CD4-positive, alpha-beta memory T cell (primary cell): Measurements from ENCODE around the gene HSPBAP1. TPM values are rescaled to one million over a fixed set of nuclear protein-coding genes. Genes with fewer than 3 reads are reported as not detected.

ENCODE experiments used
- CTCF ChIA-PET: fragments of 350-600 bp; sonication (Branson Sonifier 250); formaldehyde crosslinking; loops from one replicate; lab custom pipeline; 2021; ENCODE audit warnings: inconsistent platforms; ENCODE audit not compliant: partially characterized antibody; lab: Charles Lee
- POLR2A ChIA-PET: fragments of 350-600 bp; sonication (Branson Sonifier 250); formaldehyde crosslinking; loops from one replicate; lab custom pipeline; 2021; ENCODE audit not compliant: partially characterized antibody; lab: Charles Lee
- DNase-seq, 5 donors: peaks; one replicate each; pipeline versions ENCODE4 v3.0.0 to v3.0.0-alpha.2; 2020 to 2022; ENCODE audit warnings: mixed read lengths in 1 of 5
- H3K27ac ChIP-seq: one replicate; pipeline ENCODE4 v1.7.0; 2013; ENCODE audit warnings: low read depth, low read length
- H3K27me3 ChIP-seq: 2 replicates; pipeline ENCODE4 v1.7.0; 2013; ENCODE audit warnings: mild to moderate bottlenecking, low read length, moderate library complexity; ENCODE audit not compliant: insufficient read depth
- H3K36me3 ChIP-seq: 2 replicates; pipeline ENCODE4 v1.7.0; 2013; ENCODE audit warnings: mild to moderate bottlenecking, low read length, moderate library complexity; ENCODE audit not compliant: insufficient read depth
- H3K4me1 ChIP-seq: 2 replicates; pipeline ENCODE4 v1.7.0; 2013; ENCODE audit warnings: mild to moderate bottlenecking, low read length, moderate library complexity; ENCODE audit not compliant: insufficient read depth
- H3K4me3 ChIP-seq, 2 donors: one replicate each; pipeline ENCODE4 v1.7.0; 2013; ENCODE audit warnings: low read length in 2 of 2, mild to moderate bottlenecking in 1 of 2
- H3K9me3 ChIP-seq, 2 donors: one replicate each; pipeline ENCODE4 v1.7.0; 2013; ENCODE audit warnings: low read length in 2 of 2, control low read depth in 1 of 2; ENCODE audit not compliant: control insufficient read depth in 1 of 2
- H3K27ac Mint-ChIP-seq, 7 donors: one replicate each; pipeline ENCODE4 v1.8.0; 2020 to 2021; ENCODE audit warnings: mixed read lengths in 7 of 7, mild to moderate bottlenecking in 6 of 7, inconsistent platforms in 3 of 7, moderate library complexity in 3 of 7
- H3K27me3 Mint-ChIP-seq, 2 donors: one replicate each; pipeline ENCODE4 v1.8.0; 2020 to 2021; ENCODE audit warnings: mixed read lengths in 2 of 2
- H3K36me3 Mint-ChIP-seq, 2 donors: one replicate each; pipeline ENCODE4 v1.8.0; 2020 to 2021; ENCODE audit warnings: mixed read lengths in 2 of 2, inconsistent platforms in 1 of 2, mild to moderate bottlenecking in 1 of 2
- H3K4me1 Mint-ChIP-seq, 4 donors: one replicate each; pipeline ENCODE4 v1.8.0; 2020 to 2021; ENCODE audit warnings: mixed read lengths in 4 of 4, mild to moderate bottlenecking in 1 of 4
- H3K4me3 Mint-ChIP-seq, 8 donors: one replicate each; pipeline ENCODE4 v1.8.0; 2020 to 2021; ENCODE audit warnings: mixed read lengths in 8 of 8, mild to moderate bottlenecking in 7 of 8, moderate library complexity in 6 of 8, inconsistent platforms in 3 of 8
- H3K9me3 Mint-ChIP-seq, 8 donors: one replicate each; pipeline ENCODE4 v1.8.0; 2020 to 2021; ENCODE audit warnings: mixed read lengths in 8 of 8, mild to moderate bottlenecking in 5 of 8, inconsistent platforms in 3 of 8, moderate library complexity in 1 of 8
- intact Hi-C: fragments of 100-400 bp; cut with micrococcal nuclease; formaldehyde crosslinking; loops from one replicate; pipeline ENCODE4 v1.15.1; 2023
- polyA plus RNA-seq, 2 donors: library from polyadenylated mRNA; unstranded; fragments of 300-500 nt; fragmentation: Illumina TruSeq; gene quantifications; one replicate each; pipeline ENCODE4 v1.2.3, GENCODE V29; 2021
- total RNA-seq, 2 experiments: library from RNA; stranded (reverse); gene quantifications; one replicate each; pipeline ENCODE4 v1.2.3, GENCODE V29; 2021

The HSPBAP1 gene
- total and polyA plus RNA-seq, 4 experiments from 2014 or later: 6.7 to 23.2 (median 17.4) TPM

DNA sequence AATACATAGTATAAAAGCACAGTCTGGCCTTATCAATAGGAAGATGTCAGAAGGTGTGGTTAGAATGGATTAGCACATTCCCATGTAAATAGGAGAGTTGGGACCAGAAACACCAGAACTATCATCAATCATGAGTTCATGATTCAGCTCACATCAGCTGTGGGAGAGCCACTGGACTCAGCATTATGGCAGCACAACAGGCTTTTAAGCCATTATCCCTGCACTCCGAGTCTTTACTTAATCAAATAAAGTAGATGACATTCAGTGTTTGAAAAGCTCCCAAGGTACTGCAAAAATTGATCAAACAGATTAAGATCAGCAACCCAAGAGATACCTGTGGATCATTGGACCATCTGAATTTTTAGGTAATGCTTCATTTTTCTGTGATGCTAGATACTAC lies 88.3 kb downstream of the HSPBAP1 start:
- Mint-ChIP-seq H3K4me3 (no peak overlapping the region), H3K27ac (no peak overlapping the region), H3K36me3 (peaks cover 59 to 82% of the 10 kb centered on the region in 2 donors), H3K4me1 (peaks cover 14 to 35% (median 25%) of the 10 kb centered on the region in 4 donors), H3K27me3 (no peaks in the 10 kb centered on the region), H3K9me3 (no peaks in the 10 kb centered on the region)
- Histone ChIP-seq H3K27ac (no peak overlapping the region), H3K36me3 (peaks cover 37% of the 10 kb centered on the region), H3K9me3 (no peaks in the 10 kb centered on the region), H3K27me3 (no peaks in the 10 kb centered on the region), H3K4me3 (no peak overlapping the region), H3K4me1 (peaks cover 6% of the 10 kb centered on the region)
- ChIA-PET CTCF (no interaction called here), POLR2A (interaction anchor here (1.0 to 1.1 kb wide), 2 partner anchors 135 to 141 kb away, joined by 3 to 4 read pairs; partner anchors contain the start of genes DTX3L and PARP9)
- DNase-seq: no peak
- intact Hi-C loops: no loop called here

DNA sequence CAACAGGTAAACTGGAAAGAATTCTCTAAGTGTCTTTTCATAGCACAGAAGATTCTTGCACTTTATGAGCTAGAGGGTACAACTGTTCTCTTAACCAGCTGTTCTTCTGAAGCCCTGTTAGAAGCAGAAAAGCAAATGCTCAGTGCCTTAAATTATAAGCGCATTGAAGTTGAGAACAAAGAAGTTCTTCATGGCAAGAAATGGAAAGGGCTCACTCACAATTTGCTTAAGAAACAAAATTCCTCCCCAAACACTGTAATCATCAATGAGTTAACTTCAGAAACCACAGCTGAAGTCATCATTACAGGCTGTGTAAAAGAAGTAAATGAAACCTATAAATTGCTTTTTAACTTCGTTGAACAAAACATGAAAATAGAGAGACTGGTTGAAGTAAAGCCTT lies 93.4 kb downstream of the HSPBAP1 start:
- Histone ChIP-seq H3K4me3 (no peak overlapping the region), H3K4me1 (no peaks in the 10 kb centered on the region), H3K27me3 (no peaks in the 10 kb centered on the region), H3K27ac (no peak overlapping the region), H3K36me3 (peaks cover 68% of the 10 kb centered on the region), H3K9me3 (no peaks in the 10 kb centered on the region)
- H3K27ac Mint-ChIP-seq: no peak overlapping the region
- CTCF ChIA-PET: interaction anchor here (0.5 kb wide), 1 partner anchor 1153 kb away, joined by 3 read pairs; no protein-coding TSS in a partner anchor
- H3K4me3 Mint-ChIP-seq: no peak overlapping the region
- no peaks in the 10 kb centered on the region for H3K27me3 Mint-ChIP-seq
- peaks cover 65 to 92% of the 10 kb centered on the region in 2 donors for H3K36me3 Mint-ChIP-seq
- H3K4me1 Mint-ChIP-seq: peaks cover 7 to 17% (median 15%) of the 10 kb centered on the region in 4 donors
- H3K9me3 Mint-ChIP-seq: no peaks in the 10 kb centered on the region
- DNase-seq: no peak
- POLR2A ChIA-PET: no interaction called here
- intact Hi-C loops: no loop called here

DNA sequence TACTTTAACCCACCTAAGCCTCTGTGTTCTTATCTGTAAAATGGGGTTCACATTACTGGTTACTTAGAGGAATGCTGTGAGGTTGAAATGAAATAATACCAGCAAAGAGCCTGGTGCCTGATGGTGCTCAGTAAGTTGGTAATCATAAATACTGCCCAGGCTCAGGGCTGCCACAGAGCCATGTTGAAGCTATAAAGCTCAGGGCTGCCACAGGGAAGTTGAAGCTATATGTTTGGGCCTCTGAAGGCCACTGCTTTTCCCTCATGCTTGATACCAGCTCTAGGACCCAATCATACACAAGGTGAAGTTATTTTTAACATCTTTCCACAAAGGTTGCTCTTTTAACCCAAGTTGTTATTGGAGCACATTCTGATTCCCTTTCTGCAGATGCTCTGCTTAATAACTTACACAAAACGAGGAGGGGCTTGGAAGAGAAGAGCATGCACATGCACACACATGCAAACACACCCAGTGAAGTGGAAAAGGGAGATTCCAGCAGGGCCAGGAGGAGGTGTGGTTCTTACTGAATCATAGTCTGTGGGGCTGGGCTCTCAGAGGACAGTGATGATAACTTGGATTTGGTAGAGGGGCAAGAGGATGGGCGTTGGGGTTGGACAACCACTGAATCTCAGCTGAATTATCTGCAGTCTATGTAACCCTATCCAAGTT lies 95.5 kb downstream of the HSPBAP1 start:
- intact Hi-C loops: no loop called here

DNA sequence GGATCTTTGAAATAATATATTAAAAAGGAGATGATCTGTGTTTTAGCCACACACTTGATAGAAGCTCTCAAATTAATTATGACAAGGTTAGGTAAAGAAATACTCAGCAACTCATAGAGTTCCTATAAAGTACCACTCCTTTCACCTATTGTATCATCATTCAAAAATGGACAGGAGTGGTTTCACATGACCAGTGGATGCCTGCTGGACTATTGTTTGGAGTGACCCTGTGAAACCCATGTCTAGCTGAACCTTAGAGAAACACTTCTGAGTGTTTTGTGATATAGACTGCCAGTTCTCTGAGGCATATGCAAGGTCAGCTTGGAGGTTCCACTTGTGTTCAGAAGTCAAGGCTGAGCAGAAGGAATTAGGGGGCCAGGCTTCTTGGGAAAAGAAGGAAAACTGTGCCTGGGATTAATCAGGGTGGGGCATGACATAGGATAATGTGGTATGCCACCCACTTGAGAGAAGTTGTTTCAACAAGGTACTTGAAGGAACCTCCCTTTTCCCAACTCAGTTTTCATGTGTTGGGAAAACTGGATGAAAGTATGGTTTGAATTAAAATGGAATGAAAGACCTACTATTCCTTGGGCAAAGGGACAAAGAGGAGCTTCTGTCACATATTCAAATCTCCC lies 97.6 kb downstream of the HSPBAP1 start:
- intact Hi-C loops: no loop called here
- Mint-ChIP-seq H3K27me3 (no peaks in the 10 kb centered on the region), H3K4me1 (peaks cover 8 to 14% (median 9%) of the 10 kb centered on the region in 4 donors), H3K4me3 (no peak overlapping the region), H3K27ac (peak overlapping the region in 2 of 7 donors; percentile 24 to 48), H3K9me3 (no peaks in the 10 kb centered on the region), H3K36me3 (peaks cover 74 to 95% of the 10 kb centered on the region in 2 donors)
- H3K27me3 ChIP-seq: no peaks in the 10 kb centered on the region
- no peaks in the 10 kb centered on the region for H3K4me1 ChIP-seq
- no peak overlapping the region for H3K27ac ChIP-seq
- peaks cover 75% of the 10 kb centered on the region for H3K36me3 ChIP-seq
- DNase-seq: no peak
- ChIA-PET CTCF (interaction anchor here (0.9 to 1.8 kb wide), 2 partner anchors 17 to 137 kb away, joined by 4 to 5 read pairs; no protein-coding TSS in a partner anchor), POLR2A (interaction anchor here (1.0 to 1.4 kb wide), 2 partner anchors 9 to 312 kb away, joined by 4 to 5 read pairs; partner anchors contain the start of gene FAM162A)
- H3K4me3 ChIP-seq: no peak overlapping the region
- no peaks in the 10 kb centered on the region for H3K9me3 ChIP-seq

More for the DNA sequence above, 95.5 kb downstream of the HSPBAP1 start:
- H3K9me3 Mint-ChIP-seq: no peaks in the 10 kb centered on the region
- no peak for DNase-seq
- H3K27ac Mint-ChIP-seq: peak overlapping the region in 5 of 7 donors; percentile 0 to 52 (median 27)
- Histone ChIP-seq H3K9me3 (no peaks in the 10 kb centered on the region), H3K27ac (no peak overlapping the region), H3K4me3 (no peak overlapping the region), H3K27me3 (no peaks in the 10 kb centered on the region), H3K4me1 (no peaks in the 10 kb centered on the region), H3K36me3 (peaks cover 70% of the 10 kb centered on the region)
- no peaks in the 10 kb centered on the region for H3K27me3 Mint-ChIP-seq
- ChIA-PET CTCF (interaction anchor here (1.0 kb wide), 1 partner anchor 29 kb away, joined by 3 read pairs; no protein-coding TSS in a partner anchor), POLR2A (no interaction called here)
- H3K36me3 Mint-ChIP-seq: peaks cover 66 to 92% of the 10 kb centered on the region in 2 donors
- H3K4me3 Mint-ChIP-seq: no peak overlapping the region
- H3K4me1 Mint-ChIP-seq: peaks cover 9 to 15% (median 11%) of the 10 kb centered on the region in 4 donors

DNA sequence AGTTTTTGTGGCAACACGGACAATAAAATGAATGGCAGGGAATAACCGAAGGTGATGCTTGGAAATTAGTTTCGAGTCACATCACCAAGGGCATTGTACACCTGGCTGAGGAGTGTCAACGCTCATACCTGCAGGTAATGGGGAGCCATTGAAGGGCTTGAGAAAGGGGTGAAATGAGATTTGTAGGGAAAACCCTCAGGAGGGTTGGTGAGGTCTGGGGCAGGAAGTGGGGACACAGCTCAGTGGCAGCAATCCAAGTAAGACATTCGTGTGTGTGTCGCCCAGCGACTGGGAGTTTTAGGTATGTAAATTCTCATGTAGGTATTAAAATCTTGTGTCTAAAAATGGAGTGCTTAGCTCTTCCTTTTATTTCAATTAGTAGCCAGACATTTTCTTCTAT lies 98.7 kb downstream of the HSPBAP1 start:
- no peak overlapping the region for H3K4me3 Mint-ChIP-seq
- no peak for DNase-seq
- H3K27ac ChIP-seq: no peak overlapping the region
- H3K4me1 Mint-ChIP-seq: peaks cover 8 to 14% (median 10%) of the 10 kb centered on the region in 4 donors
- H3K9me3 ChIP-seq: no peaks in the 10 kb centered on the region
- H3K36me3 ChIP-seq: peaks cover 71% of the 10 kb centered on the region
- CTCF ChIA-PET: interaction anchor here (1.0 to 2.1 kb wide), 3 partner anchors 16 to 290 kb away, joined by 3 to 11 read pairs (median 5); no protein-coding TSS in a partner anchor
- H3K4me1 ChIP-seq: no peaks in the 10 kb centered on the region
- H3K36me3 Mint-ChIP-seq: peaks cover 66 to 93% of the 10 kb centered on the region in 2 donors
- intact Hi-C loops: no loop called here
- no peaks in the 10 kb centered on the region for H3K27me3 Mint-ChIP-seq
- peak overlapping the region in 2 of 7 donors; percentile 72 to 82 for H3K27ac Mint-ChIP-seq
- H3K9me3 Mint-ChIP-seq: no peaks in the 10 kb centered on the region
- POLR2A ChIA-PET: interaction anchor here (1.0 to 1.4 kb wide), 2 partner anchors 8 to 311 kb away, joined by 4 to 5 read pairs; partner anchors contain the start of gene FAM162A
- no peak overlapping the region for H3K4me3 ChIP-seq
- no peaks in the 10 kb centered on the region for H3K27me3 ChIP-seq

DNA sequence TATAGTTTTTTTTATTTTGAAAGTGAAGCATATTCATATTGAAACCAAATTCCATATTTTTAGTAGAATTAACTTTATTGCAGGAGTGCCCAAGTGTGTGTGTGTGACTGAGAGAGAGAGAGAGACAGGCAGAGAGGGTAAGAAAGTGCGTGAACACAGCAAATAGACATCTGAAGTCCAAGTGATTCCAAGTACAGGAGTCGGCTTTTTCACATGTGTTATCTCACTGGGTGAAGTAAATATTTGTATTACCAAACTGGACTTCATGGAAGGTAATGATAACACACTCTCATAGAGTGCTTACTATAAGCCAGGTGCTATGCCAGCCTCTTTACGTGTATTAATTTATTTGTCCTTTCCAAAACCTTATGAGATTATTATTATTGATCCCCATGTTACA lies 101.0 kb downstream of the HSPBAP1 start:
- Histone ChIP-seq H3K9me3 (no peaks in the 10 kb centered on the region), H3K27me3 (no peaks in the 10 kb centered on the region), H3K36me3 (peaks cover 48% of the 10 kb centered on the region), H3K4me1 (peaks cover under 1% of the 10 kb centered on the region), H3K27ac (no peak overlapping the region), H3K4me3 (no peak overlapping the region)
- DNase-seq: no peak
- H3K4me3 Mint-ChIP-seq: no peak overlapping the region
- peaks cover 64 to 80% of the 10 kb centered on the region in 2 donors for H3K36me3 Mint-ChIP-seq
- peak overlapping the region in 5 of 7 donors; percentile 7 to 42 (median 15) for H3K27ac Mint-ChIP-seq
- no peaks in the 10 kb centered on the region for H3K9me3 Mint-ChIP-seq
- intact Hi-C loops: no loop called here
- ChIA-PET POLR2A (no interaction called here), CTCF (no interaction called here)
- no peaks in the 10 kb centered on the region for H3K27me3 Mint-ChIP-seq
- H3K4me1 Mint-ChIP-seq: peaks cover 6 to 17% (median 12%) of the 10 kb centered on the region in 4 donors

DNA sequence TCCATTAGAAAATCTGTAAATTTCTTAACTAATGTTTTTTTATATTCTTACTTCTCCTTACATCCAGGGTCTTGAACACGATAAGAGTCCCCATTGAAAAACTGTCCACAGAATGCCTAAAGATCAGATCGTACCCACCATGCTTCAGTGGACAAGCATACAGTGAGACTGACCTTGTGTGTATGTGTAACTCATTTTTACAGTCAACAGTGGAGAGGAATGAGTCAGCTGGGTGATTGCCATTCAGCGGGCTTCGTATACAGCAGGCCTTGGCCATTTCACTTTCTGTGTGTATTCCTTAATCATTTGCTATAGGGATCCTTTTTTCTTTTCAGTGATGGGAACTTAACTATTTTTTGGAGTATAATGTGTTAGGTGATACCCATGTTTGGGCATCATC lies 102.4 kb downstream of the HSPBAP1 start:
- Mint-ChIP-seq H3K4me3 (no peak overlapping the region), H3K27ac (peak overlapping the region in 2 of 7 donors; percentile 8 to 49), H3K9me3 (no peaks in the 10 kb centered on the region), H3K36me3 (peaks cover 67% of the 10 kb centered on the region in 2 donors), H3K4me1 (peaks cover 6 to 21% (median 18%) of the 10 kb centered on the region in 4 donors), H3K27me3 (no peaks in the 10 kb centered on the region)
- CTCF ChIA-PET: no interaction called here
- no peaks in the 10 kb centered on the region for H3K27me3 ChIP-seq
- intact Hi-C loops: no loop called here
- H3K4me3 ChIP-seq: no peak overlapping the region
- H3K27ac ChIP-seq: no peak overlapping the region
- no peaks in the 10 kb centered on the region for H3K9me3 ChIP-seq
- peaks cover 9% of the 10 kb centered on the region for H3K4me1 ChIP-seq
- DNase-seq: no peak
- peaks cover 41% of the 10 kb centered on the region for H3K36me3 ChIP-seq
- POLR2A ChIA-PET: interaction anchor here (1.3 kb wide), 1 partner anchor 12 kb away, joined by 4 read pairs; no protein-coding TSS in a partner anchor
